GF-D8 (cell line): Measurements from ENCODE around the gene C3orf33.
"Not testable (repeated sequence)": the region's sequence is repeated elsewhere in the genome, so short reads cannot be mapped to it uniquely, and the experiment has no call there.

Source experiments
- DNase-seq: peaks from one replicate; lab custom pipeline; 2025; lab: John Stamatoyannopoulos, UW

The C3orf33 gene

GRCh38 chr3:155805802-155806618, at the start of gene C3orf33:
TSS of gene C3orf33 (minus strand) at chr3:155806278. CDS start at chr3:155806252, 26 bp downstream.
- DNase-seq: peak; percentile 58

GRCh38 chr3:155854141-155854940, 48.3 kb upstream of the C3orf33 start, which contains the start of gene SLC33A1:
TSS of gene SLC33A1 (minus strand) at chr3:155854427. CDS start at chr3:155853997, 430 bp downstream.
- peak; percentile 100 for DNase-seq

- no peak for DNase-seq
Observed at GRCh38 chr3:155853214-155854140, 47.4 kb upstream of the C3orf33 start.

GRCh38 chr3:155852341-155852740, 46.3 kb upstream of the C3orf33 start:
- DNase-seq: no peak

GRCh38 chr3:155849404-155849803, 43.3 kb upstream of the C3orf33 start:
- not testable (repeated sequence) for DNase-seq

- no peak for DNase-seq
Observed at GRCh38 chr3:155847993-155848392, 41.9 kb upstream of the C3orf33 start.

GRCh38 chr3:155846119-155846518, 40.0 kb upstream of the C3orf33 start:
- DNase-seq: no peak

- DNase-seq: no peak
Observed at GRCh38 chr3:155843569-155843968, 37.5 kb upstream of the C3orf33 start.

- DNase-seq: no peak
Observed at GRCh38 chr3:155835341-155836071, 29.4 kb upstream of the C3orf33 start.

GRCh38 chr3:155828490-155829098, 22.5 kb upstream of the C3orf33 start:
- DNase-seq: not testable (repeated sequence)

- no peak for DNase-seq
Observed at GRCh38 chr3:155815030-155815545, 9.0 kb upstream of the C3orf33 start.

- DNase-seq: not testable (repeated sequence)
Observed at GRCh38 chr3:155813224-155813623, 7.1 kb upstream of the C3orf33 start.

- DNase-seq: no peak
Observed at GRCh38 chr3:155809181-155809580, 3.1 kb upstream of the C3orf33 start.

- DNase-seq: no peak
Observed at GRCh38 chr3:155807823-155808222, 1.7 kb upstream of the C3orf33 start.

- DNase-seq: no peak
Observed at GRCh38 chr3:155805204-155805801, 775 bp downstream of the C3orf33 start.

- DNase-seq: no peak
Observed at GRCh38 chr3:155804323-155804722, 1.8 kb downstream of the C3orf33 start.

GRCh38 chr3:155792532-155792931, 13.5 kb downstream of the C3orf33 start:
- DNase-seq: no peak

GRCh38 chr3:155791190-155791589, 14.9 kb downstream of the C3orf33 start:
- peak; percentile 47 for DNase-seq

- DNase-seq: no peak
Observed at GRCh38 chr3:155790272-155790925, 15.7 kb downstream of the C3orf33 start.
